HepG2 (cell line): Measurements from ENCODE around the gene METTL5. TPM values are rescaled to one million over a fixed set of nuclear protein-coding genes. Genes with fewer than 3 reads are reported as not detected.
"Not testable (repeated sequence)": the region's sequence is repeated elsewhere in the genome, so short reads cannot be mapped to it uniquely, and the experiment has no call there.

Experiments
- ATAC-seq: fragments of 200-7000 bp; cut with Tn5 transposase; 3 replicates; pipeline ENCODE4 v1.9.1; 2020; ENCODE audit warnings: mild to moderate bottlenecking, moderate library complexity
- BruUV-seq: library from RNA; stranded (reverse); fragments of 400-500 nt; replicated peaks from 2 replicates; lab custom pipeline; 2021; lab: Mats Ljungman, UMichigan
- CTCF ChIA-PET: fragments of 300-600 bp; formaldehyde crosslinking; extraction: SDS; loops from one replicate; lab custom pipeline; 2021; ENCODE audit warnings: low total read pairs, inconsistent platforms, low intra/inter-chr PET ratio; lab: Yijun Ruan, JAX
- POLR2A ChIA-PET: fragments of 350-600 bp; sonication (Branson Sonifier 250); formaldehyde crosslinking; loops from one replicate; lab custom pipeline; 2020; ENCODE audit warnings: antibody characterized with exemption, inconsistent platforms; lab: Yijun Ruan, JAX
- DNase-seq: peaks from one replicate; pipeline ENCODE4 v3.0.0-alpha.2; 2015; ENCODE audit warnings: low spot score
- FAIRE-seq: peaks from 3 replicates; lab custom pipeline; 2011; peaks lifted over from hg19 to GRCh38; lab: Jason Lieb, UNC
- H2AFZ ChIP-seq: one replicate; pipeline ENCODE4 v1.6.1; 2011; ENCODE audit warnings: low read length, inconsistent platforms
- H3K27ac ChIP-seq: fragments of 300-600 bp; 3 replicates; pipeline ENCODE4 v1.8.0; 2011; ENCODE audit warnings: mixed run types, mild to moderate bottlenecking, mixed read lengths, low read length, inconsistent platforms; ENCODE audit not compliant: insufficient read depth; ENCODE audit errors: extremely low read length
- H3K27me3 ChIP-seq, 2 experiments: fragments of 200-600 bp in 1 of 2; 2 replicates in 1 of 2; 3 replicates in 1 of 2; pipeline versions ENCODE4 v1.6.0 to v1.8.0; 2011; ENCODE audit warnings: low read length in 2 of 2, mild to moderate bottlenecking in 2 of 2, moderate library complexity in 2 of 2, inconsistent platforms in 1 of 2; ENCODE audit not compliant: insufficient read depth in 2 of 2, control insufficient read depth in 1 of 2
- H3K36me3 ChIP-seq, 2 experiments: fragments of 200-600 bp in 1 of 2; replicated peaks in 1 of 2; 2 replicates in 1 of 2; 3 replicates in 1 of 2; pipeline versions ENCODE4 v1.5.1 to v1.8.0; 2011; ENCODE audit warnings: low read length in 2 of 2, inconsistent platforms in 1 of 2; ENCODE audit not compliant: insufficient read depth in 2 of 2, control insufficient read depth in 1 of 2
- H3K4me1 ChIP-seq: 2 replicates; pipeline ENCODE4 v1.5.1; 2012; ENCODE audit warnings: low read length, inconsistent platforms; ENCODE audit not compliant: insufficient read depth
- H3K4me2 ChIP-seq: 2 replicates; pipeline ENCODE4 v1.6.0; 2011; ENCODE audit warnings: low read depth, low read length, inconsistent platforms
- H3K4me3 ChIP-seq, 3 experiments: fragments of 200-600 bp in 1 of 3; sonication (generic), shearing (Covaris generic) in 1 of 3; replicated peaks in 1 of 3; 2 replicates each; pipeline ENCODE4 v1.5.1; 2011 to 2016; ENCODE audit warnings: low read length in 3 of 3, inconsistent platforms in 2 of 3, low read depth in 2 of 3, mild to moderate bottlenecking in 2 of 3, control low read depth in 1 of 3, mixed read lengths in 1 of 3; ENCODE audit not compliant: insufficient read depth in 1 of 3
- H3K79me2 ChIP-seq: one replicate; pipeline ENCODE4 v1.6.1; 2011; ENCODE audit warnings: low read length, inconsistent platforms; ENCODE audit not compliant: insufficient read depth
- H3K9ac ChIP-seq: 2 replicates; pipeline ENCODE4 v1.6.0; 2011; ENCODE audit warnings: mild to moderate bottlenecking, low read depth, low read length, inconsistent platforms; ENCODE audit not compliant: insufficient read depth
- H3K9me3 ChIP-seq: 2 replicates; pipeline ENCODE4 v1.5.1; 2012; ENCODE audit warnings: mild to moderate bottlenecking, low read length
- H4K20me1 ChIP-seq: 2 replicates; pipeline ENCODE4 v1.6.0; 2011; ENCODE audit warnings: inconsistent platforms, mild to moderate bottlenecking, low read length, moderate library complexity; ENCODE audit not compliant: insufficient read depth
- ERF ChIP-seq: IDR thresholded peaks from 2 replicates; pipeline ENCODE4 v1.6.1; 2018; ENCODE audit warnings: missing biosample characterization, missing genetic modification reagents
- MAFK ChIP-seq, 2 experiments: IDR thresholded peaks in 1 of 2; conservative IDR thresholded peaks in 1 of 2; 2 replicates each; pipeline ENCODE4 v1.6.1; 2011; ENCODE audit warnings: improper control_type of control experiment in 2 of 2, low read length in 2 of 2
- WGBS: methylation state at CpG from one replicate; pipeline ENCODE4 v1.1.6; 2017; ENCODE audit warnings: low lambda C conversion rate; 5-methylcytosine and 5-hydroxymethylcytosine counted together
- in situ Hi-C: cut with HindIII; loops from 2 replicates; pipeline ENCODE4 v1.10.0; 2017; ENCODE audit warnings: low pct_unique_long_range_greater_than_20kb; ENCODE audit not compliant: extremely low pct_ligation_motif_present
- intact Hi-C: fragments of 100-400 bp; cut with micrococcal nuclease; formaldehyde crosslinking; loops from one replicate; pipeline ENCODE4 v1.10.0; 2022; ENCODE audit not compliant: unreplicated experiment
- polyA plus RNA-seq, 8 experiments: library from polyadenylated mRNA; depleted of rRNA in 3 of 8; stranded (reverse) in 7 of 8; unstranded in 1 of 8; fragments of >200 nt; fragmentation: Illumina TruSeq in 4 of 8; extraction: Trizol in 4 of 8; gene quantifications; 2 replicates each; pipeline versions ENCODE4 v1.2.1 to v1.2.3, GENCODE V29; 2011 to 2016; ENCODE audit warnings: low read depth in 4 of 8, missing spikeins in 1 of 8, mixed read lengths in 1 of 8; ENCODE audit not compliant: insufficient read depth in 1 of 8
- total RNA-seq, 5 experiments: library from RNA; depleted of rRNA; stranded (reverse); fragments of >200 nt; fragmentation: Illumina TruSeq; extraction: Trizol; gene quantifications; 2 replicates each; pipeline ENCODE4 v1.2.3, GENCODE V29; 2016; ENCODE audit warnings: low read depth in 1 of 5

METTL5 gene
- total and polyA plus RNA-seq, 2 of the 13 experiments (the other 11 are each of a cell fraction or from before 2014, with no cell fraction given): 50.7 to 95.1 TPM

DNA sequence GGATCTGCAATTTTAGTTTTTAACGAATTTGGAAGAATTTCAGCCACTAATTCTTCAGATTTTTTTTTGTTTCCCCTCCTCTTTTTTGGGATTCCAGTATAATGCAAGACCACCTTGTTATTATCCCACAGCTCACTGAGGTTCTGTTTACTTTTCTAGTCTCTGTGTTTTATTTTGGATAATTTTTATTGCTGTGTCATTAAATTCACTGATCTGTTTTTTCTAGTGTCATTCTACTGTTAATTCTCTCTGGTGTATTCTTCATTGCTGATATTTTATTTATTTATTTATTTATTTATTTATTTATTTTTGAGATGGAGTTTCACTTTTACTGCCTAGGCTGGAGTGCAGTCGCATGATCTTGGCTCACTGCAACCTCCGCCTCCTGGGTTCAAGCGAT is 34.7 kb upstream of the METTL5 start:
- no peaks in the 10 kb centered on the region for H3K9me3 ChIP-seq
- H3K36me3 ChIP-seq: 0 out of 5 replicates have a peak, but pooled peaks cover 0 to 3% of the 10 kb centered on the region in 2 experiments
- H2AFZ ChIP-seq: no peak overlapping the region
- H3K79me2 ChIP-seq: peaks cover 55% of the 10 kb centered on the region
- FAIRE-seq (no peak), ATAC-seq (no peak), DNase-seq (no peak)
- no peak overlapping the region for H3K4me2 ChIP-seq
- intact Hi-C loops (no loop called here), in situ Hi-C loops (no loop called here)
- H3K4me3 ChIP-seq: no peak overlapping the region
- no peaks in the 10 kb centered on the region for H3K4me1 ChIP-seq
- no peaks in the 10 kb centered on the region for H3K27me3 ChIP-seq
- 96% methylated on average over 4 of the region's 4 CpGs for WGBS
- no TSS peak for BruUV-seq
- H3K9ac ChIP-seq: no peak overlapping the region
- ChIA-PET CTCF (no interaction called here), POLR2A (no interaction called here)
- no peaks in the 10 kb centered on the region for H4K20me1 ChIP-seq
- H3K27ac ChIP-seq: no peak overlapping the region
- TF ChIP-seq ERF (no peak), MAFK (conservative IDR thresholded peaks at IDR 0.05 in 1 of 2, IDR thresholded peaks at IDR 0.05 in 1 of 2; ENCODE audit: low read length in 2 of 2) (peak in 1 of 2 experiments; percentile 51; a peak in 1 of 4 replicates)

DNA sequence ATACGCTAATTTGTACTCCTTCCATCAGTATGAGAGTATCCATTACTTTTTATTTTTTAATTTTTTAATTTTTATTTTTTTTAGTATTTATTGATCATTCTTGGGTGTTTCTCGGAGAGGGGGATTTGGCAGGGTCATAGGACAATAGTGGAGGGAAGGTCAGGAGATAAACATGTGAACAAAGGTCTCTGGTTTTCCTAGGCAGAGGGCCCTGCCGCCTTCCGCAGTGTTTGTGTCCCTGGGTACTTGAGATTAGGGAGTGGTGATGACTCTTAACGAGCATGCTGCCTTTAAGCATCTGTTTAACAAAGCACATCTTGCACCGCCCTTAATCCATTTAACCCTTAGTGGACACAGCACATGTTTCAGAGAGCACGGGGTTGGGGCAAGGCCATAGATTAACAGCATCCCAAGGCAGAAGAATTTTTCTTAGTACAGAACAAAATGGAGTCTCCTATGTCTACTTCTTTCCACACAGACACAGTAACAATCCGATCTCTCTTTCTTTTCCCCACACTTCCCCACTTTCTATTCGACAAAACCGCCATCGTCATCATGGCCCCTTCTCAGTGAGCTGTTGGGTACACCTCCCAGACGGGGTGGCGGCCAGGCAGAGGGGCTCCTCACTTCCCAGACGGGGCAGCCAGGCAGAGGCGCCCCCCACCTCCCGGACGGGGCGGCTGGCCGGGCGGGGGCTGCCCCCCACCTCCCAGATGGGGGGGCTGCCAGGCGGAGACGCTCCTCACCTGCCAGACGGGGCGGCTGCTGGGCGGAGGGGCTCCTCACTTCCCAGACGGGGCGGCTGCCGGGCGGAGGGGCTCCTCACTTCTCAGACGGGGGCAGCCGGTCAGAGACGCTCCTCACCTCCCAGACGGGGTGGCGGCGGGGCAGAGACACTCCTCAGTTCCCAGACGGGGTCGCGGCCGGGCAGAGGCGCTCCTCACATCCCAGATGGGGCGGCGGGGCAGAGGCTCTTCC is 30.9 kb upstream of the METTL5 start:
- H3K4me3 ChIP-seq, DNase-seq, H3K4me1 ChIP-seq, ATAC-seq, in situ Hi-C loops, H3K4me2 ChIP-seq, H2AFZ ChIP-seq, H3K27ac ChIP-seq, CTCF ChIA-PET, H3K9ac ChIP-seq, H3K36me3 ChIP-seq, H3K27me3 ChIP-seq, intact Hi-C loops, POLR2A ChIA-PET, BruUV-seq, H4K20me1 ChIP-seq, FAIRE-seq, H3K9me3 ChIP-seq: not testable (repeated sequence)
- WGBS: 97% methylated on average over 23 of the region's 42 CpGs
- H3K79me2 ChIP-seq: peaks cover 41% of the 10 kb centered on the region
